Amniotic epithelial cell (primary cell): Measurements from ENCODE around the gene MRC2.
A peak's percentile ranks its signal among the peaks of the same experiment; 100 is the strongest.
"Not testable (repeated sequence)": the region's sequence is repeated elsewhere in the genome, so short reads cannot be mapped to it uniquely, and the experiment has no call there.

Experiments used
- DNase-seq: peaks from one replicate; pipeline ENCODE4 v3.0.0-alpha.2; 2010; ENCODE audit warnings: low read depth

Gene MRC2

DNA sequence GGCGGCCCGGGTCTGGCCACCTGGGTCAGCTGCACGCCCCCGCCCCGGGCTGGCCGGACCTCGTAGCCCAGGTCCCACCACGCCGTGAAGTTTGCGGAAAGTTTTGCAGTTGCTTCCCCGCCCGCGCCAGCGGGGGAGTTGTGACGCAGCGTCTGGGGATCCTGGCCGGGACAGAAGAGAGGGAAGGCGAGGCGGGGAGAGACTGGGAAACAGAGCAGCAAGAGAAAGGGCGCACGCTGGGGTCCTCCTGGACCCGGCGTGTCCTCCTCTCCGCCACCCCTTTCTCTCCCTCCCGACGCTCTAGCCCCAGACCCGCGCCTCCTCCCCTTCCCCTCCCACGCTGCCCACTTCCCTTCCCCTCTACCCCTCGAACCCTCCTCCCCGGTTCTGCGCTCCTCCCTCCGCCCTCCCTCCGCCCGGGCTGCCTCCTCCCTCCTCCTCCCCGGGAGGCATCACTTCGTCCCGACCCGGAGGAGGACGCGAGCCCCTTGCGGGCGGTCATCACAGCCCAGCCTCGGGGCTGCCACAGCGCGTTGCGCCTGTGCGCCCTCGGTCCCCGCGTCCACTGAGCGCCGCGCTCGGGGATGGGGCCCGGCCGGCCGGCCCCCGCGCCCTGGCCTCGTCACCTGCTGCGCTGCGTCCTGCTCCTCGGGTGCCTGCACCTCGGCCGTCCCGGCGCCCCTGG lies at the start of gene MRC2:
MRC2 (plus strand) TSS at position 452 of the 685 bp plus-strand sequence; CDS start at position 585, 133 bp downstream.
- DNase-seq, result peak; percentile 83

GRCh38 chr17:62578757-62579487 lies 48.5 kb upstream of the MRC2 start:
- no peak for DNase-seq

DNA sequence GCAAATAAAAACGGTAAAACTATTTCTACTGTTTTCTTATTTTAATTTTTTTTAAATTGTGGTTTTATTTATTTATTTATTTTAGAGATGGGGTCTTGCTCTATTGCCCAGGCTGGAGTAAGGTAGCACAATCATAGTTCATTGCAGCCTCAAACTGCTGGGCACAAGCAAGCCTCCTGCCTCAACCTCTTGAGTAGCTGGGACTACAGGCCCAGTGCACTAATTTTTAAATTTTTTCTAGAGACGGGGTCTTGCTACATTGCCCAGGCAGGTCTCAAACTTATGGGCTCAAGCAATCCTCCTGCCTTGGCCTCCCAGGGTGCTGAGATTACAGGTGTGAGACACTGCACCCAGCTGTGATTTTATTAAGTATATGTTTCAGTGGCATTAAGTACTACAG lies 46.5 kb upstream of the MRC2 start:
- no peak for DNase-seq

- DNase-seq, result peak; percentile 23
Measured at GRCh38 chr17:62581764-62582163, 45.7 kb upstream of the MRC2 start.

DNA sequence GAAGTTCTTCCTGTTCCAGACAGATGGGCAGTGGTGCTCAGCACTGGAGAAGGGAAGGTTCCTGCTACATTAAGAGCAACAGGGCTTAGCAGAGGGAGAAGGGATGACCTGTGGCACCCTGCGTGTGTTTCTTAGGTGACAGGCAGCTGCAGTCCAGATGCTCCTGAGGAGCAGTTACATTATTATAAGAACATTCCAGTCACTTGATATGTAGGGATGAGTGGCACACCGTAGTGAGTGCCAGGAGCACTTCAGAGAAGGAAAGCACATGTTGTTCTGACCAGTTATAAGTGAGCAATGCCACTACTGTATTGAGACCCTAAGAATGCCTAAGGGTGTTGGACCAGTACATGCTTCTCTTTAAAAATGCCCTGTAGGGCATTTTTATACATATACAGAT lies 39.9 kb upstream of the MRC2 start:
- DNase-seq, result no peak

DNA sequence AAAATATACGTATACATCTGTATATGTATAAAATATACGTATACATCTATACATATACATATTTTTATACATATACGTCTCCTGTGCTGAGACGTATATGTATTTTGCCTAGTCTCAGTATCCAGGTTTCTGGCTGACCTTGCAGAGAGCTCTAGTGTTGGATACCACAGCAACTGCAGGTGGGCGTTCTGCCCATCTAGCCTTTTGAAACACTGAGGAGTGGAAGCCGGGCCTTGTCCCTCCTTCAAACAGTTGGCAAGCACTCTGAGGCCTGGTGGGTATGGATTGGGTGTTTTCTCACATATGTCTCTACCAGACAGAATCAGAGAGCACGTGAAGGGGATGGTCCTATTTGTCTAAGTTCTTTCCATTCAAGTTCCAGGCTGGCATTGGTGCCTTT lies 39.4 kb upstream of the MRC2 start:
- DNase-seq, result no peak

- DNase-seq, result no peak
Measured at GRCh38 chr17:62591333-62591732, 36.1 kb upstream of the MRC2 start.

GRCh38 chr17:62591822-62592221 lies 35.6 kb upstream of the MRC2 start:
- peak; percentile 37 for DNase-seq

- DNase-seq, result peak; percentile 62
Measured at GRCh38 chr17:62592341-62593099, 35.0 kb upstream of the MRC2 start.

GRCh38 chr17:62595484-62595883 lies 32.0 kb upstream of the MRC2 start:
- DNase-seq, result no peak

DNA sequence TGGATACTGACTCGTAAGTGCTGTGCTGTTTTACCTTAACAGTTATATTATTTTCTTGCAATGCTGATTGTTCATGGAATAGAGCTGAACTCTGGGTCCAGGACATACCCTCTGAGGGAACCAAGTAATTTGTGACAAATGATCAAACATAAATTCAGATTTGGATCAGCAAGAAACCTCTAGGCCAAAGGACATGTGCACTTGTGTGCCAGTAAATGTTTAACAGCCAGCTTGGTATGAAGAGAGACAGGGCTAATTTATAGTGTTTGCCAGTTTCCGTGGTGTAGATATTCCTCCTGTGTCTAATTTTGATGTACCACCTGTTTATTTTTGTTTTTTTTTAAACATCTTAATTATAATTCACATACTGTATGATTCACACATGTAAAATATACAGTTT lies 30.8 kb upstream of the MRC2 start:
- DNase-seq, result no peak

DNA sequence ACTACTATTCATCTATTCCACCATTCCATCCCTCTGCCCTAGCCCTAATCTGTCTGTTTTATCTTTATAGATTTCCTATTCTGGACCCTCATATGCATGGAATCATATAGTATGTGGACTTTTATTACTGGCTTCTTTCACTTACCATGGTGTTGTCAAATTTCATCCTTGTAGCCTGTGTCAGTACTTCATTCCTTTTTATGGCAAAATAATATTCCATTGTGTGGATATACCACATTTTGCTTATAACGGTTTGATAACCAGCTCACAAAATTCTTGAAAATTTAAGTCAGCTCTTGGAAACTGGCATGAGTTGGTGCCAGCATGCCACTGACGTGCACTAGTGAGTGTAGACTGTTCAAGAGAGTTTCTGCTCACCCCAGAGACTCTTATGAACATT lies 30.3 kb upstream of the MRC2 start:
- no peak for DNase-seq

- peak; percentile 73 for DNase-seq
Measured at GRCh38 chr17:62597920-62598319, 29.6 kb upstream of the MRC2 start.

DNA sequence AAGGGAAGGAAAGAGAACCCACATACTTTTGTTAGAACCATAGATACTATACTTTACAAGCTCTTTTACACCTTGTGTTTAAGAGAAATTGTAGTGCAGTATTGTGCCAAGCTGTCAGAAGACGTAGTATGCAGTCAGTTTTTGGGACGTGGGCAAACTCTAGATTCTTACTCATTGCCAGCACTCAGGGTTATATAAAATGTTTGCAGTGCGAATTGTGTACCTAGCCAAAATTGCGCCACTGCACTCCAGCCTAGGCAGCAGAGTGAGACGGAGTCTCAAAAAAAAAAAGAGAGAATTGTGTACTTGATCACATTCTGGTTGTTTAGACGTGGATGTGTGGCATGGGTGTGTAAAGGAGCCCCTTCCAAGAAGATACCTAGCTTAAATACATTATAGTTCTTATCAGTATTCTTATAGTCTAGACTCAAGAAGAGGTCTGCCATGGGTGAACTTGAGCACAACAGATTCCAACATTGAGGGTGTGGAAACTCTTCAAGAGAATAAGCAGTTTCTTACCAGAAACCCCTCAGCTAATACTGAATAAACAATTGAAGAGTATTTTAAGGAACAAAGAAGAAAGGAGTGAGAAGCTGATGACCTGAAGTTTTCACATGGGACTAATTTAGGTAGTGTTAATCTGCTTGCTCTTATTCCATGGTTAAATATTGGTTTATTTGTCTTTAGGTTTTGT lies 27.4 kb upstream of the MRC2 start:
- DNase-seq, result no peak

DNA sequence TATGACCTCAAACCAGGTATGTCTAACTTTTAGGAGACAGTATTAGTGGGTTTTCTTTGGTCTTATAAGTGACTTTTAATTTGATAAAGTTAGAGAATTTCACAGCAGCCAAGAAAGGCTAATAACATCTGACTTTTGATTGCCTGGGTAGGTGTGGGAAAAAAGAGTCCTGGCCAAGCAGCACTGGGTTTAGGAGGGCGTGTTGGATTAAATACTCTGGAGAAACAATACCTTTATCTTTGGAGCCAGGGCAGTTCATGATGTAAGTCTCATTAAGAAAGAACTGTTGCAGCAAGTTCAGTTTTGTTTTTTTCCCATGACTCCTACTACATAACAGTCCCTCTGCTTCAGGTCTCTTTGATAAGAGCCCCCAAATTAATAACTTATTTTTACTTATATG lies 26.7 kb upstream of the MRC2 start:
- DNase-seq, result peak; percentile 36

- peak; percentile 62 for DNase-seq
Measured at GRCh38 chr17:62601471-62601870, 26.0 kb upstream of the MRC2 start.

- not testable (repeated sequence) for DNase-seq
Measured at GRCh38 chr17:62603783-62604182, 23.7 kb upstream of the MRC2 start.

DNA sequence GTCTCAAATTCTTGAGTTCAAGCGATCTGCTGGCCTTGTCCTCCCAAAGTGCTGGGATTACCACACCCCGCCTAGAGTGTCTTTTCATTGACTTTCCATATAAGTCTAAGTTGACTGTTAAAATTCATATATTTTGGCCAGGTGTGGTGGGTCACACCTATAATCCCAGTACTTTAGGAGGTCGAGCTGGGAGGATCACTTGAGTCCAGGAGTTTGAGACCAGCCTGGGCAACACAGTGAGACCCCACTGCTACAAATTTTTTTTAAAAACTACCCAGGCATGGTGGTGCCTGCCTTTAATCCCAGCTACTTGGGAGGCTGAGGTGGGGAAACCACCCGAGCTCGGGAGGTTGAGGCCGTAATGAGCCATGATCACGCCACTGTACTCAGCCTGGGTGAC lies 21.9 kb upstream of the MRC2 start:
- no peak for DNase-seq

GRCh38 chr17:62611292-62611691 lies 16.2 kb upstream of the MRC2 start:
- no peak for DNase-seq

DNA sequence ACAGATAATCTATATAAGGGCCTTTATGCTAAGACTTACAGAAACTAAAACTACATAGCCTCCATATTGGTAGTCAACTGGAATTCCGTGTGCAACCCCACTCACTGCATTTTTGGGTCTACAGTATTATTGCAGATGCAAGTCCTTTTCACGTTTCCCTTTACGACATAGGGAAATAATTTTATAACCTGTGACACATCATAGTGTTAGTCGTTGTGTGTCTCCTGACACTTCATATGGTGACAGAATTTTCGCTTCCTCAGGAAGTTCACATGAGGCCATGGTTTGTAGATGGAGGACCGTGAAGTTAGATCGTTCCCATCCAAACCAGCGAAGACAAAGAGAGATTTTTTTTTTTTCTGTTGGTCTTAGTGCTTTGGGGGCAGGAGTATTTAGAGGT lies 15.7 kb upstream of the MRC2 start:
- DNase-seq, result no peak

DNA sequence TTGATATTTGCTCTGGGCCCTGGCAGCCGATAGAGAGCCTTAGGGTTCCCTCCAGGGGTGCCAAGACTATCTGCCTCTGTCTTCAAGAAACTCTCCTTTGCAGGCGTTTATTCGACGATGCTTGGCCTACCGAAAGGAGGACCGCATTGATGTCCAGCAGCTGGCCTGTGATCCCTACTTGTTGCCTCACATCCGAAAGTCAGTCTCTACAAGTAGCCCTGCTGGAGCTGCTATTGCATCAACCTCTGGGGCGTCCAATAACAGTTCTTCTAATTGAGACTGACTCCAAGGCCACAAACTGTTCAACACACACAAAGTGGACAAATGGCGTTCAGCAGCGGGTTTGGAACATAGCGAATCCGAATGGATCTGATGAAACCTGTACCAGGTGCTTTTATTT lies 15.2 kb upstream of the MRC2 start:
- DNase-seq, result not testable (repeated sequence)

GRCh38 chr17:62613095-62613494 lies 14.4 kb upstream of the MRC2 start:
- DNase-seq, result peak; percentile 41
